Measurements from ENCODE around the gene KCNIP4. TPM values are rescaled to one million over a fixed set of nuclear protein-coding genes. Genes with fewer than 3 reads are reported as not detected.

KCNIP4 gene
- polyA plus RNA-seq, 3 donors = 0.09 to 0.25 TPM; not detected in 1

- Mint-ChIP-seq H3K4me3 (no peak overlapping the region), H3K9me3 (peaks cover 0 to 7% (median 4%) of the 10 kb centered on the region in 7 donors), H3K36me3 (no peaks in the 10 kb centered on the region), H3K27me3 (ENCODE audit: low read depth in 3 of 3) (no peaks in the 10 kb centered on the region), H3K4me1 (no peaks in the 10 kb centered on the region), H3K27ac (no peak overlapping the region)
- Histone ChIP-seq H3K4me3 (replicated peaks in 1 of 3; ENCODE audit: low read depth in 2 of 3, low read length in 3 of 3) (no peak overlapping the region), H3K9me3 (replicated peaks in 1 of 2; ENCODE audit: control insufficient read depth in 1 of 2, insufficient read depth in 1 of 2, low read length in 2 of 2) (peaks cover 0 to 6% of the 10 kb centered on the region in 2 donors), H3K79me2 (ENCODE audit: insufficient read depth, low read length) (no peaks in the 10 kb centered on the region), H3K4me2 (replicated peaks; ENCODE audit: extremely low read depth, low read length, poor library complexity, severe bottlenecking) (no peak overlapping the region), H3K27me3 (ENCODE audit: control insufficient read depth in 2 of 2, insufficient read depth in 2 of 2, low read length in 2 of 2) (no peaks in the 10 kb centered on the region), H3K4me1 (ENCODE audit: control insufficient read depth in 1 of 2, insufficient read depth in 2 of 2, low read length in 2 of 2) (no peaks in the 10 kb centered on the region), H2AFZ (ENCODE audit: insufficient read depth, low read depth, low read length, poor library complexity, severe bottlenecking) (no peak overlapping the region), H3K27ac (ENCODE audit: low read depth in 1 of 2, low read length in 2 of 2) (no peak overlapping the region), H3K9ac (ENCODE audit: insufficient read depth, low read length, poor library complexity, severe bottlenecking) (no peak overlapping the region), H3K36me3 (replicated peaks in 1 of 2; ENCODE audit: control insufficient read depth in 1 of 2, insufficient read depth in 2 of 2, low read length in 2 of 2) (no peaks in the 10 kb centered on the region), H4K20me1 (ENCODE audit: insufficient read depth, low read length) (no peaks in the 10 kb centered on the region)
- no peak for DNase-seq
- TF ChIP-seq, protein P1, sequence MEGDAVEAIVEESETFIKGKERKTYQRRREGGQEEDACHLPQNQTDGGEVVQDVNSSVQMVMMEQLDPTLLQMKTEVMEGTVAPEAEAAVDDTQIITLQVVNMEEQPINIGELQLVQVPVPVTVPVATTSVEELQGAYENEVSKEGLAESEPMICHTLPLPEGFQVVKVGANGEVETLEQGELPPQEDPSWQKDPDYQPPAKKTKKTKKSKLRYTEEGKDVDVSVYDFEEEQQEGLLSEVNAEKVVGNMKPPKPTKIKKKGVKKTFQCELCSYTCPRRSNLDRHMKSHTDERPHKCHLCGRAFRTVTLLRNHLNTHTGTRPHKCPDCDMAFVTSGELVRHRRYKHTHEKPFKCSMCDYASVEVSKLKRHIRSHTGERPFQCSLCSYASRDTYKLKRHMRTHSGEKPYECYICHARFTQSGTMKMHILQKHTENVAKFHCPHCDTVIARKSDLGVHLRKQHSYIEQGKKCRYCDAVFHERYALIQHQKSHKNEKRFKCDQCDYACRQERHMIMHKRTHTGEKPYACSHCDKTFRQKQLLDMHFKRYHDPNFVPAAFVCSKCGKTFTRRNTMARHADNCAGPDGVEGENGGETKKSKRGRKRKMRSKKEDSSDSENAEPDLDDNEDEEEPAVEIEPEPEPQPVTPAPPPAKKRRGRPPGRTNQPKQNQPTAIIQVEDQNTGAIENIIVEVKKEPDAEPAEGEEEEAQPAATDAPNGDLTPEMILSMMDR (IDR thresholded peaks at IDR 0.05) = no peak
- intact Hi-C loops (cut with micrococcal nuclease) = no loop called here
- no CpG with 5 or more reads among the region's 4 CpGs for WGBS (ENCODE audit: insufficient coverage)
Measured at GRCh38 chr4:21001490-21001889, 947.1 kb downstream of the KCNIP4 start.

DNA sequence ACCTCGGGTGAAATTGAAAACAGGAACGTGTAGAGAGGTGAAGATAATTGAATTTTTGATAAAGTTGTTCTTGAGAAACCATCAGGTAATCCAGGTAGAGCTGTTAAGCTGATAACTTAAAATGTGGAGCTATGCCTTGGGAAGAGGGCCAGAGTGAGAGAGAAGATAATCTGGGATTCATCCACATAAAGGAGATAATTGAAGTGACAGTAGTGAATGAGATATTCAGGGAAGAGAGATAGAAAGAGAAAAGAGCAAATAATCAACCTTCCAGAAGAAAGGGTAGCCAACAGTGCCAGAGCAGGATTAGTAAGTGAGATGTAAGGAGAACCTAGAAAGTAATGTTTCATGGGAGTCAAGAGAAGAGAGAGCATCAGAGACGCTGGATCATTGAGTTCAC, 950.7 kb downstream of the KCNIP4 start:
- Mint-ChIP-seq H3K4me3 (no peak overlapping the region), H3K27ac (no peak overlapping the region), H3K27me3 (ENCODE audit: low read depth in 3 of 3) (no peaks in the 10 kb centered on the region), H3K4me1 (no peaks in the 10 kb centered on the region), H3K36me3 (no peaks in the 10 kb centered on the region), H3K9me3 (peaks cover 0 to 6% (median 4%) of the 10 kb centered on the region in 7 donors)
- TF ChIP-seq, protein P1 (IDR thresholded peaks at IDR 0.05) = no peak
- intact Hi-C loops (cut with micrococcal nuclease) = no loop called here
- no peak overlapping the region for H3K4me3 ChIP-seq (replicated peaks in 1 of 3; ENCODE audit: low read depth in 2 of 3, low read length in 3 of 3)
- peaks cover 0 to 6% of the 10 kb centered on the region in 2 donors for H3K9me3 ChIP-seq (replicated peaks in 1 of 2; ENCODE audit: control insufficient read depth in 1 of 2, insufficient read depth in 1 of 2, low read length in 2 of 2)
- H3K4me2 ChIP-seq (replicated peaks; ENCODE audit: extremely low read depth, low read length, poor library complexity, severe bottlenecking) = no peak overlapping the region
- H3K4me1 ChIP-seq (ENCODE audit: control insufficient read depth in 1 of 2, insufficient read depth in 2 of 2, low read length in 2 of 2) = no peaks in the 10 kb centered on the region
- no peak overlapping the region for H2AFZ ChIP-seq (ENCODE audit: insufficient read depth, low read depth, low read length, poor library complexity, severe bottlenecking)
- H3K9ac ChIP-seq (ENCODE audit: insufficient read depth, low read length, poor library complexity, severe bottlenecking) = no peak overlapping the region
- H3K79me2 ChIP-seq (ENCODE audit: insufficient read depth, low read length) = no peaks in the 10 kb centered on the region
- no peak overlapping the region for H3K27ac ChIP-seq (ENCODE audit: low read depth in 1 of 2, low read length in 2 of 2)
- H3K27me3 ChIP-seq (ENCODE audit: control insufficient read depth in 2 of 2, insufficient read depth in 2 of 2, low read length in 2 of 2) = no peaks in the 10 kb centered on the region
- no peaks in the 10 kb centered on the region for H4K20me1 ChIP-seq (ENCODE audit: insufficient read depth, low read length)
- 72% methylated on average over 3 of the region's 3 CpGs for WGBS (ENCODE audit: insufficient coverage)
- DNase-seq = no peak
- no peaks in the 10 kb centered on the region for H3K36me3 ChIP-seq (replicated peaks in 1 of 2; ENCODE audit: control insufficient read depth in 1 of 2, insufficient read depth in 2 of 2, low read length in 2 of 2)

Measured in CD14-positive monocyte (primary cell).